ENCODE results near the gene FTO. TPM values are rescaled to one million over a fixed set of nuclear protein-coding genes. Genes with fewer than 3 reads are reported as not detected.

FTO gene
- total RNA-seq, 4 donors from 2014 or later = 102 to 138 (median 130) TPM

DNA sequence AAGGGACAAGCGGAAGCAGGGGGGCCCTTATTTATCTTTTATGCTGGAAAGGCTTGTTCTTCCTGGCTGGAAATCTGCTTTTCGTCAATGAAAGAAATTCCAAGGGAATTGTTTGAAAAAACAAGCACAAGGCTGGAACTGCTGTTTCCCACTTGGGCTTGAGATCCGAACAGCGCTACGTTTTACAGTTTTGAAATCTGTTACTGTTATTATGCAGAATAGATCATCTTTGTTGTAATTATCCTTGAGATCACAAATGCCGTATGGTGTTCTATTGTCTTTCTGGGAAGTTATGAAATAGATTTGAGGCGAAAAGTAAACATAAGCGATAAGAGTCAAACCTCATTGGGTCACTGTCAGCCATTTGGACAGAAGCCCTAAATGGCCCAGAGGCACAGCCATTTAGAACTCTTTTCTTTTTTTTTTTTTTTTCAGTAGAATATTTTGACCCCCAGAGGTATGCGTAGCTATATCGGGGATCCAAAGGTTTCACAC is 359.4 kb downstream of the FTO start:
- H3K27me3 ChIP-seq = no peaks in the 10 kb centered on the region
- peaks cover 0 to 8% (median 0%) of the 10 kb centered on the region in 3 donors for H3K4me1 ChIP-seq
- ATAC-seq = no peak
- 84 to 85% methylated on average over 7 to 10 of the region's 10 CpGs for WGBS, 2 donors (ENCODE audit: low coverage in 1 of 2)
- TF ChIP-seq EP300 (IDR thresholded peaks at IDR 0.05) (no peak), POLR2A (IDR thresholded peaks at IDR 0.05) (no peak), POLR2AphosphoS5 (IDR thresholded peaks at IDR 0.05) (no peak)
- TF ChIP-seq, protein P1, sequence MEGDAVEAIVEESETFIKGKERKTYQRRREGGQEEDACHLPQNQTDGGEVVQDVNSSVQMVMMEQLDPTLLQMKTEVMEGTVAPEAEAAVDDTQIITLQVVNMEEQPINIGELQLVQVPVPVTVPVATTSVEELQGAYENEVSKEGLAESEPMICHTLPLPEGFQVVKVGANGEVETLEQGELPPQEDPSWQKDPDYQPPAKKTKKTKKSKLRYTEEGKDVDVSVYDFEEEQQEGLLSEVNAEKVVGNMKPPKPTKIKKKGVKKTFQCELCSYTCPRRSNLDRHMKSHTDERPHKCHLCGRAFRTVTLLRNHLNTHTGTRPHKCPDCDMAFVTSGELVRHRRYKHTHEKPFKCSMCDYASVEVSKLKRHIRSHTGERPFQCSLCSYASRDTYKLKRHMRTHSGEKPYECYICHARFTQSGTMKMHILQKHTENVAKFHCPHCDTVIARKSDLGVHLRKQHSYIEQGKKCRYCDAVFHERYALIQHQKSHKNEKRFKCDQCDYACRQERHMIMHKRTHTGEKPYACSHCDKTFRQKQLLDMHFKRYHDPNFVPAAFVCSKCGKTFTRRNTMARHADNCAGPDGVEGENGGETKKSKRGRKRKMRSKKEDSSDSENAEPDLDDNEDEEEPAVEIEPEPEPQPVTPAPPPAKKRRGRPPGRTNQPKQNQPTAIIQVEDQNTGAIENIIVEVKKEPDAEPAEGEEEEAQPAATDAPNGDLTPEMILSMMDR (IDR thresholded peaks at IDR 0.05) = no peak
- no peak overlapping the region for H3K27ac ChIP-seq
- no peaks in the 10 kb centered on the region for H3K9me3 ChIP-seq
- H3K4me3 ChIP-seq = no peak overlapping the region
- peaks cover 0 to 5% of the 10 kb centered on the region in 2 donors for H3K36me3 ChIP-seq

- Histone ChIP-seq H3K27ac (no peak overlapping the region), H3K4me1 (peaks cover 0 to 8% (median 0%) of the 10 kb centered on the region in 3 donors), H3K9me3 (no peaks in the 10 kb centered on the region), H3K4me3 (no peak overlapping the region), H3K36me3 (peaks cover 0 to 8% of the 10 kb centered on the region in 2 donors), H3K27me3 (no peaks in the 10 kb centered on the region)
- ATAC-seq = no peak
- 60 to 80% methylated on average over 1 to 4 of the region's 4 CpGs for WGBS, 2 donors (ENCODE audit: low coverage in 1 of 2)
- TF ChIP-seq EP300 (IDR thresholded peaks at IDR 0.05) = no peak
- TF ChIP-seq, protein P1 (IDR thresholded peaks at IDR 0.05) = no peak
- TF ChIP-seq POLR2A (IDR thresholded peaks at IDR 0.05) = no peak
- no peak for TF ChIP-seq POLR2AphosphoS5 (IDR thresholded peaks at IDR 0.05)
These were observed 362.6 kb downstream of the FTO start for GRCh38 chr16:54066451-54067105.

DNA sequence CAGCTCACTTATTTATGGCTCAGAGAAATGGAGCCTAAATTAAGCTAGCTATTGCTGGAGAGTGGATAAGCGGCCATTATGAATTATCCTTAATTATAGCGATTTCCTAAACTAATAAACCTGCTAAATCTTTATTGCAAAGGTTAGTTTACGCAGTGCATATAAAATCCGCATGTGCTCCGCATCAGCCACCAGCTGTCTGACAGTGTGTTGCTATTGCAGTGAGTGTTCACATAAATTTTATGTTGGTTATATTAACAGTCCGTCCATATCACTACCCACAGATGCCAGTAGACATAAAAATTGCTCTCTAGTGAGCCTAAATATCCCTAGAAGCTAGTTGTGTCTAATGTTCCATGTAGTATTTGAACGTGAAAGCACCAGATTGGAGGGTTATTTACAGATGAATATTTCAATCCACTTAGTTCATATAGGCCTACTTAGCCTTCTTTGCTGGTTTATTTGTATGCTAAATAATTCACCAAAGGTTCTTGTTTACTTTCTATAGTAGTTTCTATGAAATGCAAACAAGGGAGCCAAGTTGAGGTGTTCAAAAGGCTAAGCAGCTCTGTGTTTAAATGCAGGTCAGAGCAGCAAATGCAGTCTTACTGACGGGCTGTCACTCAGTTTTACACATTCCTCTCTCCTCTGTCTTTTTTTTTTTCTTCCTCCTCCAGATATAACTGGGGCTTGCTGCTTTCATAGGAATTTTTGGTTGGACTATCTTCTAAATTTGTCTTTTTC is 363.5 kb downstream of the FTO start:
- H3K27ac ChIP-seq = no peak overlapping the region
- TF ChIP-seq EP300 (IDR thresholded peaks at IDR 0.05) (no peak), POLR2AphosphoS5 (IDR thresholded peaks at IDR 0.05) (no peak), POLR2A (IDR thresholded peaks at IDR 0.05) (no peak)
- TF ChIP-seq, protein P1 (IDR thresholded peaks at IDR 0.05) = no peak
- peaks cover 0 to 8% (median 0%) of the 10 kb centered on the region in 3 donors for H3K4me1 ChIP-seq
- H3K4me3 ChIP-seq = no peak overlapping the region
- no peaks in the 10 kb centered on the region for H3K27me3 ChIP-seq
- ATAC-seq = no peak
- peaks cover 0 to 10% of the 10 kb centered on the region in 2 donors for H3K36me3 ChIP-seq
- no peaks in the 10 kb centered on the region for H3K9me3 ChIP-seq
- WGBS, 2 donors (ENCODE audit: low coverage in 1 of 2) = 67 to 88% methylated on average over 8 of the region's 8 CpGs

DNA sequence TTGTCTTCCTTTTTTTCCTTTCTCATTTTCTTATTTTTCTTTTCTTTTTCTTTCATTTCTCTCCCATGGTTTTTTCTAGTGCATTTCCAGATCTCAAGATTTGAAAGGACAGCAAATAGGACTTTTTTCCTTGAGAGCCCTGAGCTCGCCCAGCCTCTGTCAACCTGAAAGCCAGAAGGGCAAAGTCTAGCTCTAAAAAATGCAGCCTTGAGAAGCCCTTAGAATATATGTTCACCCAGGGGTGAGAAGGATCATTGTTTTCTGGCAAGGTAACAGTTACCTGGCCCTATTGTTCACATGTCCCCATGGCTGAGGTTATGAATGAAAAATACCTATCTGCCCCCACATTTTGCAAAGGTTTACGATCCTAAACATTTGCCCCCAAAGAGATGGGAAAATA is 364.3 kb downstream of the FTO start:
- Histone ChIP-seq H3K4me3 (no peak overlapping the region), H3K9me3 (no peaks in the 10 kb centered on the region), H3K4me1 (peaks cover 0 to 8% (median 0%) of the 10 kb centered on the region in 3 donors), H3K27ac (no peak overlapping the region), H3K36me3 (peaks cover 0 to 11% of the 10 kb centered on the region in 2 donors), H3K27me3 (no peaks in the 10 kb centered on the region)
- TF ChIP-seq, protein P1 (IDR thresholded peaks at IDR 0.05) = no peak
- no peak for TF ChIP-seq EP300 (IDR thresholded peaks at IDR 0.05)
- no peak for TF ChIP-seq POLR2A (IDR thresholded peaks at IDR 0.05)
- TF ChIP-seq POLR2AphosphoS5 (IDR thresholded peaks at IDR 0.05) = no peak
- WGBS, 2 donors (ENCODE audit: low coverage in 1 of 2) = 94% methylated on average over 2 of the region's 2 CpGs; no CpG with 5 or more reads in 1 of the 2 donors
- ATAC-seq = no peak
